ENCODE data around the gene BAIAP2.

Gene BAIAP2

DNA sequence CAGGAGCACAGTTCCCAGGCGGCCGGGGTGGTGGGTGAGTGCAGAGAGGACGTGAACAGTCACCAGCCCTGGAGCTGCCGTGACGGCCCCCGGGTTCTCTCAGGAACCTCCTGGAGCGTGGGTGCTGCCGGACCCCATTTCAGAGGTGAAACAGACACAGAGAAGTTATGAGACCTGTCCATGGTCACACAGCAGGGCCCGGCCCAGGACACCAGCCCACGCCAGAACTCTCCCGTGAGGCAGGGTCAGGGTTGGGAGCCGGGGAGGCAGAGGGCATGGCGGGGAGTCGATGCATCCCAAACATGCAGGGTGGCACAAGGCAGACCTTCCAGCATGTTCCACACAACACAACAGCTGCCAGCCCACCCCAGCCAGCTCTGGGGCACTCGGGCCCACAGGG, 126.6 kb downstream of the BAIAP2 start:
- H3K4me3 ChIP-seq (ENCODE audit: low read depth in 1 of 2, low read length in 2 of 2), result no peak overlapping the region
- peaks cover 0 to 11% of the 10 kb centered on the region in 2 donors for H3K27me3 ChIP-seq (ENCODE audit: control insufficient read depth in 1 of 2, insufficient read depth in 2 of 2, low read length in 2 of 2)
- no peaks in the 10 kb centered on the region for H3K9me3 ChIP-seq (ENCODE audit: low read length)
- no peak overlapping the region for H3K9ac ChIP-seq (ENCODE audit: low read length)
- H3K4me1 ChIP-seq (ENCODE audit: insufficient read depth, low read length), result no peaks in the 10 kb centered on the region
- no peak overlapping the region for H3K27ac ChIP-seq (ENCODE audit: low read depth, low read length)
- no peaks in the 10 kb centered on the region for H3K36me3 ChIP-seq (ENCODE audit: insufficient read depth, low read length)

GRCh38 chr17:81161972-81162371, 127.0 kb downstream of the BAIAP2 start:
- Histone ChIP-seq H3K9me3 (ENCODE audit: low read length) (no peaks in the 10 kb centered on the region), H3K4me3 (ENCODE audit: low read depth in 1 of 2, low read length in 2 of 2) (no peak overlapping the region), H3K9ac (ENCODE audit: low read length) (no peak overlapping the region), H3K4me1 (ENCODE audit: insufficient read depth, low read length) (no peaks in the 10 kb centered on the region), H3K27ac (ENCODE audit: low read depth, low read length) (no peak overlapping the region), H3K36me3 (ENCODE audit: insufficient read depth, low read length) (no peaks in the 10 kb centered on the region), H3K27me3 (ENCODE audit: control insufficient read depth in 1 of 2, insufficient read depth in 2 of 2, low read length in 2 of 2) (peaks cover 0 to 15% of the 10 kb centered on the region in 2 donors)

DNA sequence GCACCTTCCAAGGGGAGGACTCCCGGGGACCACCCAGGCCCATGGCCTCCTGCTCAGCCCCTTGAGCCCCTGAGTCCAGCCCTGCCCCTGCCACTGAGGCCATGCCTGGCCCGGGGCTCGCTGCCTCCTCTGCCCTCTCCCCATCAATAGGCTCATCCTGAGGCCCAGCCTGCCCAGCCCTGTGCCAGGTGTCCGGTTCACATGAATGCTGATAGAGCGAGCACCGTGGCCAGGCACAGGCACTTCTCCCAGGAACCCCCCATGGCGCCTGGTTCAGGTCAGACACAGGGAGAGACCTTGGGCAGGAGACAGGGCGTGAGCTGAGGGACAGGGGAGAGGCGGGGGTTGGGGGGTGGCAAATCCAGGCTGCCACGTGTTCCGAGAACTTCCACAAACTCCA, 127.5 kb downstream of the BAIAP2 start:
- no peaks in the 10 kb centered on the region for H3K9me3 ChIP-seq (ENCODE audit: low read length)
- no peak overlapping the region for H3K9ac ChIP-seq (ENCODE audit: low read length)
- no peaks in the 10 kb centered on the region for H3K4me1 ChIP-seq (ENCODE audit: insufficient read depth, low read length)
- H3K27me3 ChIP-seq (ENCODE audit: control insufficient read depth in 1 of 2, insufficient read depth in 2 of 2, low read length in 2 of 2), result peaks cover 0 to 20% of the 10 kb centered on the region in 2 donors
- H3K4me3 ChIP-seq (ENCODE audit: low read depth in 1 of 2, low read length in 2 of 2), result no peak overlapping the region
- no peaks in the 10 kb centered on the region for H3K36me3 ChIP-seq (ENCODE audit: insufficient read depth, low read length)
- H3K27ac ChIP-seq (ENCODE audit: low read depth, low read length), result no peak overlapping the region

DNA sequence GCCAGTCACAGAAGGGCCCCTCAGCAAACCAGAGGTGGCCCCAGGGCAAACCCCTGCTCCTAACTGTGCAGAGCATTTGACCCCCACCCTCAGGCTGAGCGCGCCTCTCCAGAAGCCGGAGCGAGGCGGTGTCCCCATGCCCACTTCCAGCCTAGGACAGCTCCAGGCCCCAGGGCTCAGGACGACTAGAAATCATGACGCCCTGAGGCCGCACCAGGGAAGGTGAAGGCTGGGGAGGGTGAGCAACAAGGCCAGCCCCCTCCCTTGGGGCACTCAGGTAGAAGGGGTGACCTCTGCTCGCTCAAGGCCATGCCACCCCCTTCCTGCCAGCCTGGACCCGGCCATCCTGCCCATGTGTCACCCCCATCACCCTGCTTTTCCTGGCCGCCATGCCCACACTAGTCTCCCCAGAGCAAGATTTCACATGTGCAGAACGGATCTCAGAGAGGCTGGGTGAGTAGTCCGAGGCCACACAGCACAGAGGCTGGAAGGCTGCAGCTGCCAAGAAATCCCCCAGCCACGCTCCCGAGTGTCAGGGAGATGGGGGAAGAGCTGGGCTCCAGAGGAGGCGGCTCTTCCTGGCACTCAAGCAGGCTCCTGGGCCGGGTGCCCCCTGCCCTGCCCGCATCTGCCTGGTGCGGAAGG, 128.2 kb downstream of the BAIAP2 start:
- H3K9me3 ChIP-seq (ENCODE audit: low read length), result no peaks in the 10 kb centered on the region
- H3K36me3 ChIP-seq (ENCODE audit: insufficient read depth, low read length), result no peaks in the 10 kb centered on the region
- peaks cover 0 to 25% of the 10 kb centered on the region in 2 donors for H3K27me3 ChIP-seq (ENCODE audit: control insufficient read depth in 1 of 2, insufficient read depth in 2 of 2, low read length in 2 of 2)
- H3K4me1 ChIP-seq (ENCODE audit: insufficient read depth, low read length), result no peaks in the 10 kb centered on the region
- H3K9ac ChIP-seq (ENCODE audit: low read length), result no peak overlapping the region
- H3K27ac ChIP-seq (ENCODE audit: low read depth, low read length), result no peak overlapping the region
- H3K4me3 ChIP-seq (ENCODE audit: low read depth in 1 of 2, low read length in 2 of 2), result no peak overlapping the region

DNA sequence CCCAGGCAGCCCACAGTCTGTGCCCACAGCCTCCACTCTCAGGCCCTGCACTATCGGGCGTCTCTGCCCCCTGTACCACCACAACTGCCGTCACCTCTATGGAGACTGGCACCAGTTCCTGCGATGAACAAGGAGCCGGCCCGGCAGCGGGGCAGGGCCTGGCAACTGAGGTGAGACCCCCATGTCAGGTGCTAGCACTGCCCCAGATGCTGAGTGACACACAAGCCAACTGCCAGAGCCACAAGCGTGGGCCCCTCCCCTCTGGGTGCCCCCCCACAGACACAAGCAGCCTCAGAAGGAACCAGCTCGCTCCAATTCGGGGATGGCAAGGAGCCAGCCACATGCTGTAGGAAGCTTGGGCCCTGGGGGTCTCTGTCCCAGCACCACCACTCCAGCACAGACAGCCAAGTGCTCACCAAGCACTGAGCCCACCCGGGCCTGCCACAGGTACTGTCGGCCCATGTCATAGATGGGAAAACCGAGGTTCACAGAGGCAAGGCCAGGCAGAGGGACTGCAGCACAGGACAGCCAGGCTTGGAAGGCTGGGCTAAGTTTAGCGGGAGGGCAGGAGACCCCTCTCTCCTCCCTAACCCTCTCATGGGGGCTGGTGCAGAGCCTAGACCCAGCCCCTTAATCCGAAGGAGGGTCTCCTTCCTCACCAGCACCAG, 128.9 kb downstream of the BAIAP2 start:
- H3K27me3 ChIP-seq (ENCODE audit: control insufficient read depth in 1 of 2, insufficient read depth in 2 of 2, low read length in 2 of 2), result peaks cover 0 to 25% of the 10 kb centered on the region in 2 donors
- no peak overlapping the region for H3K4me3 ChIP-seq (ENCODE audit: low read depth in 1 of 2, low read length in 2 of 2)
- H3K4me1 ChIP-seq (ENCODE audit: insufficient read depth, low read length), result no peaks in the 10 kb centered on the region
- no peaks in the 10 kb centered on the region for H3K36me3 ChIP-seq (ENCODE audit: insufficient read depth, low read length)
- no peak overlapping the region for H3K9ac ChIP-seq (ENCODE audit: low read length)
- H3K27ac ChIP-seq (ENCODE audit: low read depth, low read length), result no peak overlapping the region
- no peaks in the 10 kb centered on the region for H3K9me3 ChIP-seq (ENCODE audit: low read length)

DNA sequence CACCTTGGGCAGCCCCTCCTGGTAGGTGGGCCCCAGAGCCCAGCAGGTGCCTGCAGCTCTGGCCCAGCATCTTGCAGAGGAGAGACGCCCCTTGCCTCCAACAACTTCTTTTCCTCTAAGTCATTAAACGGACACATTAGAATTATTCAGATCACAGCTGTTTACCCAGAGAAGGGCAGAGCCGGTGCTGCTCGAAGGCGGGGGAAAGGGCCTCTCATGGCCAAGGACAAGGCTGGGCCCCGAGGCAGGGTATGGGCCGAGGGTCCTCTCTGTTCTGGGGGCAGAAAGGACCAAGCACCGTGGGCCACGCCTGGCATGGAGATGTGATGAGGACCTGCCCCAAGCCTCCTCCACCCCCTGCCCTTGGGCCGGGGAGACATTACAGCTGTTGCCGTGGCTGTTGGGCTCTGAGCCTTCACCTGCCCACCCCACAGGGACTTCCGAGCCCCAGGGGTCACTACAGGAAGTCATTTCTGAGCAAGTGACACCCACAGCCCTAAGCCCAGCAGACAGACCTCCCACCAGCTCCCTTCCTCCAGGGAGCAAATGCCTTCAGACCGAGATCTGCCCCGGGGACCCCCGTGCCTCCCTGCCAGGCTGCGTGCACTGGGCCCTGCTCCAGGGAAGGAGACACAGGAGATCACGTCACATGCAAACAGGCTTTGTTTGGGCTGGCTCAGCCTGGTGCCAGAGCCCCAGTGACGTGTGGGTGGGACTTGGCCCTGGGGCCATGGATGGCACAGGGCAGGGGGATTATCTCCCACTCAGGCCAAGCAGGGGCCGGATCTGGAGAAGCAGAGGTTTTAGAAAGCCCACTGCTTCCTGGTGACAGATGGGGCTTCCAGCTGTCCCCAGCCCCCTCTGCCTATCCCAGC, 129.7 kb downstream of the BAIAP2 start:
- H3K4me1 ChIP-seq (ENCODE audit: insufficient read depth, low read length), result no peaks in the 10 kb centered on the region
- H3K36me3 ChIP-seq (ENCODE audit: insufficient read depth, low read length), result no peaks in the 10 kb centered on the region
- no peak overlapping the region for H3K4me3 ChIP-seq (ENCODE audit: low read depth in 1 of 2, low read length in 2 of 2)
- H3K9ac ChIP-seq (ENCODE audit: low read length), result no peak overlapping the region
- H3K27me3 ChIP-seq (ENCODE audit: control insufficient read depth in 1 of 2, insufficient read depth in 2 of 2, low read length in 2 of 2), result peaks cover 0 to 25% of the 10 kb centered on the region in 2 donors
- no peaks in the 10 kb centered on the region for H3K9me3 ChIP-seq (ENCODE audit: low read length)
- H3K27ac ChIP-seq (ENCODE audit: low read depth, low read length), result no peak overlapping the region

DNA sequence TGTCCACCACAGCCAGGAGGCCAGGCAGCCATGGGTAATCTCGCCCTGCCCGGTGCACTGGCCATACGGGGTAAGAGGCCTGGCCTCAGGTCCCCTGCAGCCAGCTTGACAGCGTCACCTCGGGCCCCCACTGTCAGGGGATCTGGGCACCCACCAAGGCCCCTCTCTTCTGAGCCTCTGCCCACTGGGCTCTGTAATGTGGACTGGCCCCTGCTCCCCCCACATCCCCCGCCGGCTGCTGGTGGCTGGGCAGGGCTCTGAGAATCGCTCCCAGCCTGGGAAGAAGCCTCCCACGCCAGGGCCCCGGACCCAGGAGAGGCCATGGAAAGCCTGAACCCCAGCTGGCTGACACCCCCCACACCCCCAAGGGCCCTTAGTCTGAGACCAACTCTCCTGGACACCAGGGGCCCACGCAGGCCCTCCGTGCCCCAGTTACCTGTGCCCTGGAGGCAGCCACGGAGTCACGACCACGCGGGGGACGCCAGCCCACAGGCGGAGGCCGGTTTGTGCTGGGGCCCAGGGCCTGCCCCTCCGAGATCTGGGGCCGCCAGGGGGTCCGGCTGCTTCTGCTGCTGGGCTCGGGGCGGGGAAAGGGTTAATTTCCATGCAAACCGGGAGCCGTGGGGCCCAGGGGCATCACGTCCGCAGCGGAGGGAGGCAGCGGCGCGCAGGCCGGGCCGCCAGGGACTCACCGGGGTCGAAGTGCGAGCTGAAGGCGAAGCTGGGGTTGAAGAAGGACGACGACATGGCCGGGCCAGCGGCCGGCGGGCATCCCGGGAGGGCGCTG, 130.5 kb downstream of the BAIAP2 start, which contains the start of gene PVALEF:
TSS of gene PVALEF (plus strand) at position 262 of the 787 bp plus-strand sequence. CDS start 15,720 bp downstream, outside the sequence.
- Histone ChIP-seq H3K27ac (ENCODE audit: low read depth, low read length) (no peak within 1 kb of the TSS), H3K9ac (ENCODE audit: low read length) (no peak within 1 kb of the TSS)

DNA sequence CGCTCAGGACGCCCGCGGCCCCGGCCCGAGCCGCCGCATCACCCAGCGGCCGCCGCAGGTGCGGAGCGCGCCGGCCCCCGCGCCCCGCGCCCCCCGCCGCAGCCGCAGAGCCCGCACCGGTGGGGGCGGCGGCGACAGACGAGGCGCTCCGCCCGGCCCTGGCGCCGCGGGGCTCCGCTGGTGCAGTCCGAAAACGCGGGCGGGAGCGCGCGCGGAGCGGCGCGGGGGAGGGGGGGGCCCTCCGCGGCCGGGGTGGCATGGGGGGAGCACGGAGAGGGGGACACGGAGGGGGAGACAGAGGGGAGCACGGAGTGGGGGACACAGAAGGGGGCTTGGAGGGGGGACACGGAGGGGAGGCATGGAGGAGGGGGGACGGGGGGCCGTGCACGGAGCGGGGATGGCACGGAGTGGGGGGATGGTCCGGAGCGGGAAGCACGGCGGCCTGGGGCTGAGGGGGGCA, 131.1 kb downstream of the BAIAP2 start, which contains the start of gene AATK:
TSS of gene AATK (minus strand) at position 189 of the 460 bp plus-strand sequence. CDS start 229 bp downstream, outside the sequence.
- H3K4me3 ChIP-seq (ENCODE audit: low read depth in 1 of 2, low read length in 2 of 2), result no peak within 1 kb of the TSS
- peaks cover 0 to 30% of the 10 kb centered on the region in 2 donors for H3K27me3 ChIP-seq (ENCODE audit: control insufficient read depth in 1 of 2, insufficient read depth in 2 of 2, low read length in 2 of 2)
- no peaks in the 10 kb centered on the region for H3K4me1 ChIP-seq (ENCODE audit: insufficient read depth, low read length)
- no peaks in the 10 kb centered on the region for H3K36me3 ChIP-seq (ENCODE audit: insufficient read depth, low read length)
- no peak within 1 kb of the TSS for H3K9ac ChIP-seq (ENCODE audit: low read length)
- H3K9me3 ChIP-seq (ENCODE audit: low read length), result no peaks in the 10 kb centered on the region
- H3K27ac ChIP-seq (ENCODE audit: low read depth, low read length), result no peak within 1 kb of the TSS

More for the DNA sequence above, 130.5 kb downstream of the BAIAP2 start, which contains the start of gene PVALEF:
- Histone ChIP-seq H3K4me1 (ENCODE audit: insufficient read depth, low read length) (no peaks in the 10 kb centered on the region), H3K27me3 (ENCODE audit: control insufficient read depth in 1 of 2, insufficient read depth in 2 of 2, low read length in 2 of 2) (peaks cover 0 to 25% of the 10 kb centered on the region in 2 donors), H3K9me3 (ENCODE audit: low read length) (no peaks in the 10 kb centered on the region), H3K4me3 (ENCODE audit: low read depth in 1 of 2, low read length in 2 of 2) (no peak within 1 kb of the TSS), H3K36me3 (ENCODE audit: insufficient read depth, low read length) (no peaks in the 10 kb centered on the region)
